ENCODE data around the gene GSK3A.

The GSK3A gene

GRCh38 chr19:42233678-42234292 is 8.6 kb downstream of the GSK3A start:
- TF ChIP-seq CTCF (IDR thresholded peaks at IDR 0.05; ENCODE audit: control insufficient read depth, insufficient read depth, low read depth, low read length, missing control alignments): no peak
- no peak overlapping the region for H3K4me3 ChIP-seq (ENCODE audit: control insufficient read depth, low read depth, low read length)
- DNase-seq (ENCODE audit: low read depth): no peak

GRCh38 chr19:42233106-42233505 is 9.3 kb downstream of the GSK3A start:
- no peak for DNase-seq (ENCODE audit: low read depth)
- H3K4me3 ChIP-seq (ENCODE audit: control insufficient read depth, low read depth, low read length): no peak overlapping the region
- TF ChIP-seq CTCF (IDR thresholded peaks at IDR 0.05; ENCODE audit: control insufficient read depth, insufficient read depth, low read depth, low read length, missing control alignments): no peak

GRCh38 chr19:42232435-42232834 is 10.0 kb downstream of the GSK3A start:
- H3K4me3 ChIP-seq (ENCODE audit: control insufficient read depth, low read depth, low read length): no peak overlapping the region
- no peak for DNase-seq (ENCODE audit: low read depth)
- no peak for TF ChIP-seq CTCF (IDR thresholded peaks at IDR 0.05; ENCODE audit: control insufficient read depth, insufficient read depth, low read depth, low read length, missing control alignments)

GRCh38 chr19:42230571-42230970 is 11.8 kb downstream of the GSK3A start:
- TF ChIP-seq CTCF (IDR thresholded peaks at IDR 0.05; ENCODE audit: control insufficient read depth, insufficient read depth, low read depth, low read length, missing control alignments): no peak
- DNase-seq (ENCODE audit: low read depth): no peak
- no peak overlapping the region for H3K4me3 ChIP-seq (ENCODE audit: control insufficient read depth, low read depth, low read length)

GRCh38 chr19:42229855-42230351 is 12.5 kb downstream of the GSK3A start:
- no peak overlapping the region for H3K4me3 ChIP-seq (ENCODE audit: control insufficient read depth, low read depth, low read length)
- no peak for DNase-seq (ENCODE audit: low read depth)
- no peak for TF ChIP-seq CTCF (IDR thresholded peaks at IDR 0.05; ENCODE audit: control insufficient read depth, insufficient read depth, low read depth, low read length, missing control alignments)

- no peak for DNase-seq (ENCODE audit: low read depth)
- no peak for TF ChIP-seq CTCF (IDR thresholded peaks at IDR 0.05; ENCODE audit: control insufficient read depth, insufficient read depth, low read depth, low read length, missing control alignments)
- no peak overlapping the region for H3K4me3 ChIP-seq (ENCODE audit: control insufficient read depth, low read depth, low read length)
These were observed 13.0 kb downstream of the GSK3A start for GRCh38 chr19:42229301-42229854.
